ENCODE data around the gene SH2B3.

SH2B3 gene

DNA sequence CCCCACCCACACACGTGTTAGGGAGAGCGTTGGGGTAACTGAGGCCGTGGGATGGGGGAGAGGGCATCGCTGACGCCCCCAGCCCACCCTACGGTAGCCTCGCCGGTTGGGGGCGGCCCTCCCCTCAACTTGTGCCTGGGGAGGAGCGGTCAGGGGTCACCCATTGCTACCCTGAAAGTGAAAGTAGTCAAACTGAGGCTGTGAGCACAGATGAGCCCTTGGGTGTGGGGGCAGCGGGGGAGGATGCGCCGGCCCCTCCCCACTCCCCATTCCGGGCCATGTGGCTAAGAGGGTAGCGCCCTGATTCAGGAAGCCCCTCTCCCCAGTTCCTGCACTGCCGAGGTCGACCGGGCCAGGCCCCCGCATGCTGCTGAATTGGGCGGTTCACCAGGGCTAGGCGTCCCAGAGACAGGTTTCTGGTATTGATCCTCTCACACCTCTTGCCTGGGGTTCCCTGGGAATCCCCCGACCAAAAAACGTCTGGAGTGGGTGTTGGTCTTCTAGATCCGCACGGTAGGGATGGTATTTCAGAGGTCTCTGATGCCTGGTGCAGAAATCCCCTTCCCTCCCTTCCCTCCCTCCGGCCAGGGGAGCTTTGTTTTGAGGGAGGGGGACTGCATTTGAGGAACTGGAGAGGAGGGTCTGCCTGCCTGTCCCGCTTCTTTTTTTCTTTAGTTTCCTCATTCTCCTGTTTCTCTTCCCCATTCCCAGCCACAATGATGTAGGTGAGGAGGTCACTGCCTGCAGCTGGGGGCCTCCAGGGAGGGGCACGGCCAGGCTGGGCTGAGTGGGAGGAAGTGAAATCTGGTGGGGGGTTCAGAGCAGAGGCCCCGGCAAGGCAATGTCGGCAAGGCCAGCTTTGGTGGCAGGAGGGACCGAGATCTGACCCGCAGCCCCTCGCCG, 1.0 kb downstream of the SH2B3 start:
- DNase-seq = peak; percentile 40
- in situ Hi-C loops (cut with HindIII; ENCODE audit: low pct_ligation_motif_present, low pct_unique_long_range_greater_than_20kb, low sequenced_read_pairs) = no loop called here

DNA sequence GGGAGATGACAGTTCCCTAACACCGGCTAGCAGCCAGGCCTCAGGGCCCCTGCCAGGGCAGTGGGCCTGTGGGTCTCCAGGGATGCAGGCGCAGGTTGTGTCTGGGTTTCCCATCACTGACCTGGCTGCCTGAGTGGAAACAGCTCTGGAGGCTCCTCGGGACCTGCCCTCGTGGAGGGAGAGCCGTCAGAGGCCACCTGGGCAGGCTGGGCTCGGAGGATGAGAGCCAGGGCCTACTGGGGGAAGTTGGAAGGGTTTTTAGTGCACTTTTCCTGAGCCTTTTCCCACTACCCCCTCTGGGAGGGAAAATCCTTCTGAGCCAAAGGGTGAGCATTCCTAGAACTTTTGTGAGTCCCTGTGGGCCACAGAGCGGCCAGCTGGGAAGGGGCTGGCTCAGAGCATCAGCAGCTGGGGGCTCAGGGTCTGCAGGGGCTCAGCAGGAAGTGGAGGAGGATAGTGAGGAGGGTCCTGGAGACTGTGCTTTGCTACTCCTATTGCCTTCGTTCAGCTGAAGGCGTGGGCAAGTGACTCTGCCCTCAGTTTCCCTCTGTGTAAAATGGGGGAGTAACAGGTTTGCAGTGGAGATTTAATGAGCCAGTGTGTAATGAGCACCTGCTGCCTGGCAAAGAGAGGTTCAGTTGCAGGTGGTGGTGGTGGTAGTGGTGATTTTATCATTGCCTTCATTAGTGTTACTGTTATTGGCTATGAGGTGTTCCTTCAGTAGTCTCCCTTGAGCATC, 1.8 kb downstream of the SH2B3 start:
- no peak for DNase-seq
- in situ Hi-C loops (cut with HindIII; ENCODE audit: low pct_ligation_motif_present, low pct_unique_long_range_greater_than_20kb, low sequenced_read_pairs) = no loop called here

DNA sequence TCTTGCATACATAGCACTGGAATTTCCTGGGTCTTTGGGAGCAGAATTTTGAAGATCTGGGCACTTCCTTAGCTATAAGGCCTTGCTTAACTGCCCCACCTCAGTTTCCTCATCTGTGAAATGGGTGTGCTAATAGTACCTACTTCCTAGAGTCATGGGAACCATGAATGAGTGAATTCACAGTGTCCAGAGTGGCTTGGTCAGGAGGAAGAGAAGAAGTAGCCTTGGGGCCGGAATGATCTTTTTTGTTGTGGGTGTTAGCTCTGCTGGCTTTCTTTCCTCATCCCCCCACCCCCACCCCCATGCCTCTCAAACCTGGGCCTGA, 2.4 kb downstream of the SH2B3 start:
- DNase-seq = peak; percentile 25
- in situ Hi-C loops (cut with HindIII; ENCODE audit: low pct_ligation_motif_present, low pct_unique_long_range_greater_than_20kb, low sequenced_read_pairs) = no loop called here

DNA sequence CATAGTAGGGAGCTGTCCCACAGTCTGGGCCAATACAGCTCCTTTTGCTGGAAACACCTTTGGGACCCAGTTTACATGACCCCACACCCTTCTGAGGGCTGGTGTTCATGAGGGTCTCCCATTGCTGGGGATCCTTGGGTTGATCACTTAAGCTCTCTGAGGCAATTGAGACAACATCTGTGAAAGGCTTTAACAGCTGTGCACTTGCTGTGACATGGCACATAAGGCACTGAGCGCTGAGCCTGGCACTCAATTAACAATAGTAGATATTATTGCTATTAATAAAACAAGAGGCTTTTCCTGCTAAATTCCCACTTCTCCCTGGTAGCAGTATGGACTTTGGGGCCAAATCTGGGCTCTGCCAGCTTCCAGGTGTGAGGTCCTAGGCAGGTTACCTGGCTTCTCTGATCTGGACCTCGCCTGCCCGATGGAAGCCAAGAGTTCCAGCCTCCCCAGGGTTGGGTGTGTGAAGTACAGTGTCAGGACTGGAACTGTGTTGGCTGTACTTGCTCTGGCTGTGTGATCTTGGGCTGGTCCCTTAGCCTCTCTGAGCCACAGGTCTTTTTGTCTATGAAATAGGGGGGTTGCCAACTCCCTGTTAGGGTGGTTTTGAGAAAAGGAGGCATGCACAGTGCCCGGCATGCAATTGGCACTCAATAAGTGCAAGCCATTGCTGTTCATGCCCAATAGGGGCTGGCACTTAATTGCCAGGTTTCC, 3.1 kb downstream of the SH2B3 start:
- in situ Hi-C loops (cut with HindIII; ENCODE audit: low pct_ligation_motif_present, low pct_unique_long_range_greater_than_20kb, low sequenced_read_pairs) = no loop called here
- no peak for DNase-seq

DNA sequence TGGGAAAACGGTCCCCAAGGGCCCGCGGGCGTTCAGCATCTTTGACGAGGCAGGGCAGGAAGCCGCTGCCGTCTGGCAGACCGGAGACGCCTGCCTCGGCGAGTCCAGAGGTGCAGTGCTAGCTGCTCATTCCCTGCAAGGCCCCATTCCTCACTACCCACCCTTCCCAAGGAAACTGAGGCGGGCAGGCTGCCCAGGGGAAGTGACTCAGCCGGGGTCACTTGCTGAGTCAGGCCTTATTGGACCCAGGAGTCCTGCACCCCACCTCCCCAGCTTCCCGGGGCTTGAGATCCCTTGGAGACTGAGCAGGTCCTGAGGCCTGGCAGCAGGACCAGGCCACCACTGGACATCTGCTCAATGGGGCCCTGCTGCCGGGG, 3.7 kb downstream of the SH2B3 start:
- DNase-seq = peak; percentile 52
- in situ Hi-C loops (cut with HindIII; ENCODE audit: low pct_ligation_motif_present, low pct_unique_long_range_greater_than_20kb, low sequenced_read_pairs) = no loop called here

DNA sequence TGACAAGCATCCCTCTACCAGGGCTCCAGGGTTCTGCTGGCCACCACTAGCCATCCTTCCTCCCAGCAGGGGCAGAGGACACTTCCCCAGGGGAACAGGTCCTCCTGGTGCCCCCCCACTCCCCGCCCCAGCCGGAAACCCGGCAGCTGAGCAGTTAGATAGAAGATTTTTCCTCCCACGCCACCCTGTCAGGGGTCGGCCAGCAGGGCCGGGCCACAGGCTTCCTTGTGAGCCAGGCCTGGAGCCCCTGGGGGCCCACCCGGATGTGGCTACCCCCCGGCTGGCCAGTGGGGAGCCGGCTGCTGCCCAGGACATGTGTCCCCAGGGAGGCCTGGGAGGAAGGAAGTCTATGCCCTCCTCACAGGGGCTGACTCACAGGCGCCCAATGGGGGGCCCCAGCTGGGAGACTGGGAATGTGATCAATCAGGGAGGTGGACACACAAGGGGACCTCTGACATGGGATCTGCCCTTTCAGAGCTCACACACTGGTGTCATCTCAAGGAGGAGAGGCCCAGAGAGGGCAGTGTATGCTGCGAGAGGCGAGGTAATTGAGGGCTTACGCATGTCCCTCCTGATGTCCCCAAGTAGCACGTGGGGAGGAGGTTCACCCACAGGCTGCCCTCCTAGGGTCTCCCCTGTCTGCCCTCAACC, 4.2 kb downstream of the SH2B3 start:
- in situ Hi-C loops (cut with HindIII; ENCODE audit: low pct_ligation_motif_present, low pct_unique_long_range_greater_than_20kb, low sequenced_read_pairs) = no loop called here
- DNase-seq = peak; percentile 80

DNA sequence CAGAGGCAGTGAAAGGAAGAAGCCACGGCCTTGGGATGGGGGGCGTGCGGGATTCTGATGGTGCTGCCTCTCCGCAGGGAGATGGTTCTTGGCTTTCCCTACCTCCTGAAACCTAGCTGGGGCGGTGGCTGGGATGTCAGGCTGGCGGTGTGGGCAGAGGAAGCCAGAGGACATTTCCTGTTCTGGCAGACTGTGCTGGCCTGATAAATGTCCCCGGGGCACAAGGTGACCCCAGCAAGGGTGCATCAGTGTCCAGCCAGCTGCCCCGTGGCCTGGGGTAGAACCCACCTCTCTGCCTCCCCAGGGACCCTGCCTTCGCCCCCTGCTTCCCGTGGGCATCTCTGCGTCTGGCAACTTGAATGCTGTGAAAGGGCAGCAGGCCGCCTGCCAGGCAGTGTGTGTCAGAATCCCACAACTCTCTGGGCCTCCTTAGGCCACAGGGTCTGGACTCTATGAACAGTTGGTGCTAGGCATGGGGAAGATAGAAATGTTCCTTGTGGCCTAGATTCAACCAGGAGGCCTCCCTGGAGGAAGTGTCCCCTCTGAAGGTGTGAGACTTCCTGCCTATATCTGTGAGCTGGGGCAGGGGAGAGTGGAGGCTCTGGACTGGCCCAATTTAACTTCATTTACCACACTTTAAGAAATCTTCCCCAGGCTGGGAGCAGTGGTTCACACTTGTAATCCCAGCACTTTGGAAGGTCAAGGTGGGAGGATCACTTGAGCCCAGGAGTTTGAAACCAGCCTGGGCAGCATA, 4.9 kb downstream of the SH2B3 start:
- in situ Hi-C loops (cut with HindIII; ENCODE audit: low pct_ligation_motif_present, low pct_unique_long_range_greater_than_20kb, low sequenced_read_pairs) = no loop called here
- DNase-seq = no peak

DNA sequence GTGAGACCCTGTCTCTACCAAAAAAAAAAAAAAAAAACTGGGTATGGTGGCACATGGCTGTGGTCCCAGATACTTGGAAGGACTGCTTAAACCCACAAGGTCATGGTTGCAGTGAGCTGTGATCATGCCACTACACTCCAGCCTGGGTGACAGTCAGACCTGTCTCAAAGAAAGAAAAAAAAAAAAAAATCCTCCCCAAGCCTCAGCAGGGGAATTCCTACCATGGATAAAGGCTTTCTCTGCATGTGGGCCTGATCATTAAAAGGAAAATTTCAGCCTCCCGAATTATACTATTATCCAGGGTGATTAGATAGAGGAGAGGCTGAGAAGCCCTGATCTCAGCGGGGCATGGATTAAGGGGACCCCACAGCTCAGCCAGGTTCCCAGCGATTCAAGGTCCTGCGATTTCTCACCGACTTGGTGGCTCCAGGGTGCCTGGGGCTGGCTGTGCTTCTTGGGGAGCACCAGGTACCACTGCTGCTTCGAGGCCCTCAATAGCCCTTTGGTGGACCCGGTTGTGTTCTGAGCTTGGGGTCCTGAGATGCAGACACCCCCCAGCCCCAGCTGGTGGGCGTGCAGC, 5.6 kb downstream of the SH2B3 start:
- DNase-seq = no peak
- in situ Hi-C loops (cut with HindIII; ENCODE audit: low pct_ligation_motif_present, low pct_unique_long_range_greater_than_20kb, low sequenced_read_pairs) = no loop called here

DNA sequence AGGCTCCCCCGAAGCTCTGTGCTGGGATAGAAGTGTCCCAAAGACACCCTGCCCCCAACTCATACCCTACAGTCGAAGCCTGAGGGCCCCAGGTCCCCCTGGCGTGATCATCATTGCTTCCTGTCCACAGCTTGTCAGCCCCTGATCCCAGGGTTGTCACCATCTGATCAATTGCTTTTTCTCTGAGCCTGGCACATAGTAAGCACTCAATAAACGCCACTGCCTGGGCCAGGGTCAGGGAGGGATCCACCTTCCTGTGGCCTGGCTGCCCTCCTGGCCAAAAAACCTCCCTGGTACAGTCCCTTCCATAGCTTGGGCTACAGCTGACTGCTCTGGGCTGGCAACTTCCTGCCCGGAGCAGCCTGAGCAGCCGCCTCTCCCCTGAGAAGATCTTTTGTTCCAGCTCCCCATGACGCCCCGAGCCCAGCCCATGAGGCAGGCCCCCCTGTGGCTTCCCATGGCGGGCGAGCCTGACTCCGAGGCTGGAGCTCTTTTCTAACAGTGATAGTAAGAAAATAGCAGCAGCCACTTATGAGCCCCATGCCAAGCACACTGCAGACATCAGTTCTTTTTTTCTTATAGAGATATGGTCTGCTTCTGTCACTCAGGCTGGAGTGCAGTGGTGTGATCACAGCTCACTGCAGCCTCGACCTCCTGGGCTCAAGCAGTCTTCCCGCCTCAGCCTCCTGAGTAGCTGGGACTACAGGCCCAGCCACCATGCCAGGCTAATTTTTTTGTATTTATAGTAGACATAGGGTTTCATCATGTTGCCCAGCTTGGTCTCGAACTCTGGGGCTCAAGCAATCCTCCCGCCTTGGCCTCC, 6.5 kb downstream of the SH2B3 start:
- peak; percentile 56 for DNase-seq
- in situ Hi-C loops (cut with HindIII; ENCODE audit: low pct_ligation_motif_present, low pct_unique_long_range_greater_than_20kb, low sequenced_read_pairs) = no loop called here

DNA sequence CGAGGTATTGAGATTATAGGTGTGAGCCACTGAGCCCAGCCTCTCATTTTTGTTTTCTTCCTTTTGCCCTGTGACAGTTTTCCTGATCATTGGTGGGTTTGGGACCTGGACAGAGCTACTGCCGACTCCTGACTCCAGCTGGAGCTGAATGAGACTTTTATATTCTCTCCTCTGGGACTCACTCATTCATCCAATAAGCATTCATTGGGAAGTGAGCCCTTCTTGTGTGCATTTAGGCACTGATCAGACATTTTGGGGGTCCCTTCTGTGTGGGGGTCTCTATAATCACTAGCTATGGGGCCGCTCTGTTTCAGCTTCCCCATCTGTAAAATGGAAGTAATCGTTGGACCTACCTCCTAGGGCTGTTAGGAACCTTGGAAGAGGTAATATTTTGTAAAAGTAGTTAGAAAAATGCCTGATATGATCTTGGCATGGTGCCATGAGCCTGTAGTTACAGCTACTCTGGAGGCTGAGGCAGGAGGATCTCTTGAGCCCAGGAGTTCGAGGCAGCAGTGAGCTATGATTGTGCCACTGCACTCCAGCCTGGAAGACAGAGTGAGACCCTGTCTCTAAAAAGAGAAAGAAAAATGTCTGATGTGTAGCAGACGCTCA, 7.2 kb downstream of the SH2B3 start:
- DNase-seq = no peak
- in situ Hi-C loops (cut with HindIII; ENCODE audit: low pct_ligation_motif_present, low pct_unique_long_range_greater_than_20kb, low sequenced_read_pairs) = no loop called here

DNA sequence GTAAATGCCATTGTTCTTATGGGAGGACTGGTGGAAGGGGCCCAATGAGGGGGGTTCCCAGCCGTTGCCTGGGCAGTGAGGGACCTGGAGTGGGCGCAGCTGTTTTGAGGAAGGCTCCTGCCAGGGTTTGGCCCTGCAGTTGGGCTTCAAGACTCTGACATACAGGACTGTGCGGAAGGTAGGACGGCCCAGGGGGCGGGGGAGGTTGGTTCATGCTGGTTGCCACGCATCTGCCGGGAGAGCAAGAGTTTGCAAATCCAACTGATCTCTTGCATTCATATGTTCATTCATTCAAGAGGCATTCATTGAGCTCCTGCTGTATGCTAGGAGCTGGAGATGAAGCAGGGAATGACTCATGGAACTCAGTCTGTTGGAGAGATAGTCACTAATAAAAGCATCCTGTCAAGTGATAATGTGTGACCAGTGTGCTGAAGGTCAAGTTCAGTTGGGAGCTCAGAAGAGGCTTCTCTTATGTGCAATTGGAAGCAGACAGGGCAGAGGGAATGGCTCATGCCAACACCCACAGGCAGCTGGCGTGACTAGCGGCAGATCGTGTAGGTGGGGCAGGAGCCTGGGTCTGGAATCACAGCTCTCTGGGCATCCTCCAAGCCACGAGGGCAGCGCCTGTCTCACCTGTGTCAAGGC, 7.8 kb downstream of the SH2B3 start:
- in situ Hi-C loops (cut with HindIII; ENCODE audit: low pct_ligation_motif_present, low pct_unique_long_range_greater_than_20kb, low sequenced_read_pairs) = no loop called here
- peak; percentile 79 for DNase-seq

DNA sequence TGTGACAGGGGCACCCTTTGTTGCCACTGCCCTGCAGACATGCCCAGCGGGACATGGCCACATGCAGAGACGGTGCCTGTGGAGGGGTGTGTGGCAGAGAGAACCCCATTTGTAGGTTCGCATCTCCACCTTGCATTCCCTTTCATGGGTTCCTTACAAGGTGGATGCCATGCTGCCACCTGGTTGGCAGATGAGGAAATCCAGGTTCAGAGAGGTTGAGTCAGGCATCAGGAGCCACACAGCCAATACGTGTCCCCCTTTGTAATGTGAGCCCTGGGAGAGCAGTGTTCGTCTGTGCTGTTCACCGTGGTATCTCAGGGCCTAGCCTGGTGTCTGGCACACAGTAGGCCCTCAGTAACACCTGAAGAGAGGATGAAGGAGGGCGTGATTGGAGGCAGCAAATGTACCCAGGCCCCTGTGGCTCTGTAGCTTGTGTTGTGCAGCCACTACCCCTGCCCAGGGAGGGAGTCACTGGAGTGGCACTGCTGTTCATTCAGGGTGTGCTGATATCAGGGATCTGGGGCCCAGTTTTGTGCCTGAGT, 9.1 kb downstream of the SH2B3 start:
- DNase-seq = no peak
- in situ Hi-C loops (cut with HindIII; ENCODE audit: low pct_ligation_motif_present, low pct_unique_long_range_greater_than_20kb, low sequenced_read_pairs) = no loop called here

DNA sequence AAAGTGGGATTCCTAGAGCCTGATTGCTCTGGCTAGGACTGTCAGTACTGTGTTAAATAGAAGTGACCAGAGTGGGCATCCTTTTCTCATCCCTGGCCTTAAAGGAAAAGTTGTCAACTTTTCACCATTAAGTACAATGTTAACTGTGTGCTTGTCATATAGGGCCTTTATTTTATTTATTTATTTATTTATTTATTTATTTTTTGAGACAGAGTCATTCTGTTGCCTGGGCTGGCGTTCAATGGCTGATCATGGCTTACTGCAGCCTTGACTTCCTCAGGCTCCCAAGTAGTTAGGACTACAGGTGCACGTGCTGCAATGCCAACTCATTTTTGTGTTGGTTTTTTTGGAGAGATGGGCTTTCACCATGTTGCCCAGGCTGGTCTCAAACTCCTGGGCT, 11.6 kb downstream of the SH2B3 start:
- in situ Hi-C loops (cut with HindIII; ENCODE audit: low pct_ligation_motif_present, low pct_unique_long_range_greater_than_20kb, low sequenced_read_pairs) = no loop called here
- no peak for DNase-seq

DNA sequence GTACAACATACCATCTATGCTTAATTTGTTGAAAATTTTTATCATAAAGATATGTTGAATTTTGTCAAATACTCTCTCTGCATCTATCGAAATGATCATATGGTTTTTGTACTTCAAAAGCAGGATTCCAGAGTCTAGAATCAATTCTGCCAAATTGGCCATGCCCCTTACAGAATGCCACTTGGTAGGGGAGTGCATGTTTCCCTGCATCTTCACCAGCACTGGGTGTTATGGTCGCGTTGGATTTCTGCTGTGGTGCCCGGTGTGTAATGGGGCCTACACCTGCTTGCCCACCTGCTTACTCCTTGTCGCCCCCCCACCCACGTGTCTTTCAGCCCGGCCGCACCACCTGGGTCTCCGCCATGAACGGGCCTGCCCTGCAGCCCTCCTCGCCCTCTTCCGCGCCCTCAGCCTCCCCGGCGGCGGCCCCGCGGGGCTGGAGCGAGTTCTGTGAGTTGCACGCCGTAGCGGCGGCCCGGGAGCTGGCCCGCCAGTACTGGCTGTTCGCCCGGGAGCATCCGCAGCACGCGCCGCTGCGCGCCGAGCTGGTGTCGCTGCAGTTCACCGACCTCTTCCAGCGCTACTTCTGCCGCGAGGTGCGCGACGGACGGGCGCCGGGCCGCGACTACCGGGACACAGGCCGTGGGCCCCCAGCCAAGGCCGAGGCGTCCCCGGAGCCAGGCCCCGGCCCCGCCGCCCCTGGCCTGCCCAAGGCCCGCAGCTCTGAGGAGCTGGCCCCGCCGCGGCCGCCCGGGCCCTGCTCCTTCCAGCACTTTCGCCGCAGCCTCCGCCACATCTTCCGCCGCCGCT, 12.3 kb downstream of the SH2B3 start:
- in situ Hi-C loops (cut with HindIII; ENCODE audit: low pct_ligation_motif_present, low pct_unique_long_range_greater_than_20kb, low sequenced_read_pairs) = no loop called here
- no peak for DNase-seq

DNA sequence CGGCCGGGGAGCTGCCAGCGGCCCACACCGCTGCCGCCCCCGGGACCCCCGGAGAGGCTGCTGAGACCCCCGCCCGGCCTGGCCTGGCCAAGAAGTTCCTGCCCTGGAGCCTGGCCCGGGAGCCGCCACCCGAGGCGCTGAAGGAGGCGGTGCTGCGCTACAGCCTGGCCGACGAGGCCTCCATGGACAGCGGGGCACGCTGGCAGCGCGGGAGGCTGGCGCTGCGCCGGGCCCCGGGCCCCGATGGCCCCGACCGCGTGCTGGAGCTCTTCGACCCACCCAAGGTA, 12.8 kb downstream of the SH2B3 start:
- DNase-seq = no peak
- in situ Hi-C loops (cut with HindIII; ENCODE audit: low pct_ligation_motif_present, low pct_unique_long_range_greater_than_20kb, low sequenced_read_pairs) = no loop called here

DNA sequence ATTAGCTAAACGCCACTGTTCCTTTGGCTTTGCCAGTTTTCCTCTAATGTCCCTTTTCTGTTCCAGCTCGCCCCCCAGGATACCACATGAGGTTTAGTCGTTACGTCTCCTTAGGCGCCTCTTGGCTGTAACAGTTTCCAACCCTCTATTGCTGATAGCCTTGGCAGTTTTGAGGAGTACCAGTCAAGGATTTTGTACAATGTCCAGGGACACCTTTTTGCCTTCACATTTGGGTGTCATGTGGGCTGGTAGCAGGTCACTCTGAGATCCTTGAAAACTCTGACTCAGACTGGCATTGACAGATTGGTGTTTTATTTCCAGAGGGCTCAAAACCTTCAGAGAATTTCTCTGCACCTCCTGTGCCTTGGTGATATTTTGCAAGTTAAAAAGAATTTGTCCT, 14.1 kb downstream of the SH2B3 start:
- no peak for DNase-seq
- in situ Hi-C loops (cut with HindIII; ENCODE audit: low pct_ligation_motif_present, low pct_unique_long_range_greater_than_20kb, low sequenced_read_pairs) = no loop called here
